Femur (tissue), 1 donor: ENCODE measurements around the gene MED31.
"Not testable (repeated sequence)": the region's sequence is repeated elsewhere in the genome, so short reads cannot be mapped to it uniquely, and the experiment has no call there.

Source experiments
- DNase-seq: peaks from one replicate; pipeline ENCODE4 v3.0.0-alpha.2; 2017

Gene MED31

GRCh38 chr17:6608321-6608720 lies 43.1 kb downstream of the MED31 start:
- DNase-seq, result no peak

GRCh38 chr17:6605142-6605541 lies 46.3 kb downstream of the MED31 start:
- no peak for DNase-seq

- peak; percentile 56 for DNase-seq
Measured at GRCh38 chr17:6603744-6604325, 47.6 kb downstream of the MED31 start.

GRCh38 chr17:6602141-6602540 lies 49.3 kb downstream of the MED31 start:
- no peak for DNase-seq

GRCh38 chr17:6599364-6599763 lies 52.0 kb downstream of the MED31 start:
- DNase-seq, result no peak

GRCh38 chr17:6597727-6598126 lies 53.7 kb downstream of the MED31 start:
- no peak for DNase-seq

- DNase-seq, result no peak
Measured at GRCh38 chr17:6596941-6597340, 54.5 kb downstream of the MED31 start.

GRCh38 chr17:6596511-6596910 lies 54.9 kb downstream of the MED31 start:
- no peak for DNase-seq

- no peak for DNase-seq
Measured at GRCh38 chr17:6596081-6596480, 55.3 kb downstream of the MED31 start.

- DNase-seq, result not testable (repeated sequence)
Measured at GRCh38 chr17:6593371-6593770, 58.0 kb downstream of the MED31 start.
